Vagina (tissue), 2 donors: ENCODE results near the gene MDK. TPM values are rescaled to one million over a fixed set of nuclear protein-coding genes. Genes with fewer than 3 reads are reported as not detected.

Experiments
- DNase-seq, 2 donors: peaks; one replicate each; pipeline ENCODE4 v3.0.0-alpha.2; 2017; ENCODE audit errors: extremely low spot score in 2 of 2
- H3K27ac ChIP-seq: fragments of 200-600 bp; sonication (generic); one replicate; pipeline ENCODE4 v1.5.1; 2019
- H3K27me3 ChIP-seq: fragments of 200-600 bp; sonication (generic); one replicate; pipeline ENCODE4 v1.5.1; 2019
- H3K36me3 ChIP-seq, 2 donors: fragments of 200-600 bp; sonication (generic); one replicate each; pipeline ENCODE4 v1.5.1; 2017 to 2019
- H3K4me1 ChIP-seq: fragments of 200-600 bp; sonication (generic); one replicate; pipeline ENCODE4 v1.5.1; 2019
- H3K4me3 ChIP-seq, 2 donors: fragments of 200-600 bp; sonication (generic); 1 replicate in 1 of 2; 2 replicates in 1 of 2; pipeline ENCODE4 v1.5.1; 2016 to 2019
- H3K9me3 ChIP-seq: fragments of 200-600 bp; sonication (generic); one replicate; pipeline ENCODE4 v1.5.1; 2019
- POLR2A ChIP-seq, 2 donors: fragments of 450-650 bp; IDR thresholded peaks; one replicate each; pipeline ENCODE4 v1.6.1; 2017; ENCODE audit warnings: antibody characterized with exemption in 2 of 2, mild to moderate bottlenecking in 2 of 2, moderate library complexity in 2 of 2
- POLR2AphosphoS5 ChIP-seq, 2 donors: sonication (generic); formaldehyde crosslinking; IDR thresholded peaks; one replicate each; pipeline ENCODE4 v1.9.0; 2017; ENCODE audit warnings: antibody characterized with exemption in 2 of 2, mild to moderate bottlenecking in 2 of 2, low read depth in 1 of 2; ENCODE audit not compliant: insufficient read depth in 1 of 2
- intact Hi-C: fragments of 100-400 bp; cut with DNase I; formaldehyde crosslinking; loops from one replicate; pipeline ENCODE4 v1.15.1; 2023
- microRNA-seq: library from miRNA; unstranded; fragments of <30 nt; microRNA quantifications from one replicate; pipeline ENCODE4, GENCODE V29; 2017; ENCODE audit warnings: borderline number of aligned reads, borderline replicate concordance
- small RNA-seq: library from RNA; depleted of rRNA; stranded (forward); fragments of <200 nt; gene quantifications from one replicate; pipeline ENCODE3, GENCODE V24; 2016
- total RNA-seq: library from RNA; depleted of rRNA; stranded (reverse); fragments of >200 nt; gene quantifications from one replicate; pipeline ENCODE4 v1.2.3, GENCODE V29; 2016
- TF ChIP-seq, protein P1 (sequence below), 3 experiments: fragments of 450-650 bp in 2 of 3; fragments of 200-600 bp in 1 of 3; sonication (generic) in 1 of 3; IDR thresholded peaks; one replicate each; pipeline ENCODE4 v1.5.1; 2017 to 2019; ENCODE audit warnings: antibody characterized with exemption in 3 of 3, mild to moderate bottlenecking in 2 of 3, moderate library complexity in 2 of 3

The MDK gene
- total RNA-seq, 1 donor from 2014 or later = 142 TPM

DNA sequence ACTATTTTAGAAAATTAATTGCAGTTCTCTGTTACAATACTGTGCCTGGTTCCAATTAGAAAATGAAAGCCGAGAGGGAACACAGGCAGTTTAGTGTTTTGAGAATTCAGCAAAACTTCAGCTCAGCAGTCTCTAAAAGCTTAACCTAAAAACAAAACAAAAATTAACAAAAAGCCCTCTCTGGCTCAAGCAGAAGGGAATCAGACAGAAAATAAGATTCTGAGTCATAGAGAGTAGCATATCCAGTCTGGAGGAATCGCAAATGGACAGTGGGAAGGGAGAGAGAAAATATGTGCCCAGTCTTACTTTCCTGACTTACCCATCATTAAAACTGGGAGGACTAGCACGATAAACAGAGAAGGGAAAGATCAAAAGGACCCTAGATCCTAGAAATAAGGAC, 48.2 kb downstream of the MDK start:
- Histone ChIP-seq H3K27me3 (no peaks in the 10 kb centered on the region), H3K9me3 (no peaks in the 10 kb centered on the region), H3K4me3 (no peak overlapping the region), H3K36me3 (peaks cover 0 to 18% of the 10 kb centered on the region in 2 donors), H3K27ac (no peak overlapping the region), H3K4me1 (no peaks in the 10 kb centered on the region)
- no peak for DNase-seq
- TF ChIP-seq POLR2AphosphoS5 (IDR thresholded peaks at IDR 0.05; ENCODE audit: insufficient read depth in 1 of 2, low read depth in 1 of 2) (no peak), POLR2A (IDR thresholded peaks at IDR 0.05) (no peak)
- TF ChIP-seq, protein P1, sequence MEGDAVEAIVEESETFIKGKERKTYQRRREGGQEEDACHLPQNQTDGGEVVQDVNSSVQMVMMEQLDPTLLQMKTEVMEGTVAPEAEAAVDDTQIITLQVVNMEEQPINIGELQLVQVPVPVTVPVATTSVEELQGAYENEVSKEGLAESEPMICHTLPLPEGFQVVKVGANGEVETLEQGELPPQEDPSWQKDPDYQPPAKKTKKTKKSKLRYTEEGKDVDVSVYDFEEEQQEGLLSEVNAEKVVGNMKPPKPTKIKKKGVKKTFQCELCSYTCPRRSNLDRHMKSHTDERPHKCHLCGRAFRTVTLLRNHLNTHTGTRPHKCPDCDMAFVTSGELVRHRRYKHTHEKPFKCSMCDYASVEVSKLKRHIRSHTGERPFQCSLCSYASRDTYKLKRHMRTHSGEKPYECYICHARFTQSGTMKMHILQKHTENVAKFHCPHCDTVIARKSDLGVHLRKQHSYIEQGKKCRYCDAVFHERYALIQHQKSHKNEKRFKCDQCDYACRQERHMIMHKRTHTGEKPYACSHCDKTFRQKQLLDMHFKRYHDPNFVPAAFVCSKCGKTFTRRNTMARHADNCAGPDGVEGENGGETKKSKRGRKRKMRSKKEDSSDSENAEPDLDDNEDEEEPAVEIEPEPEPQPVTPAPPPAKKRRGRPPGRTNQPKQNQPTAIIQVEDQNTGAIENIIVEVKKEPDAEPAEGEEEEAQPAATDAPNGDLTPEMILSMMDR (IDR thresholded peaks at IDR 0.05) = no peak
- intact Hi-C loops = no loop called here

DNA sequence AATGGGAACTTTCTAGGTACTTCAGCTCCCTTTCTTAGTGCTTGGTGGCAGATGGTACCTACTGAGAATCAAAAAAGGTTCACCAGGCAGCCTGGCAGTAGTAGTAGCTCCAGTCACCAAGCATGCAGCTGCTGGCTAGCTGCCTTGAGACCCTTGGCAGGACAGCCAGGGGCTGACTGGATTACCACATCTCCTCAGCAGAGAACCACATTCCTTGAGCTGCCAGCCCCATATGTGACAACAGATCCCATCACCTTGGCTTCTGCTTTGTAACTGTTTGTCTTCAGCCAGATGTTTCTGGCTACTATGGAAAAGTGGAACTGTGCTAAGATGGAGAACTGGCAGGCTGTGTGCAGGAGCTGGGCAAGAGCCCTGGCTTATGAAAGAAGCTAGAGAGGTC, 49.7 kb downstream of the MDK start:
- Histone ChIP-seq H3K27ac (no peak overlapping the region), H3K4me1 (no peaks in the 10 kb centered on the region), H3K9me3 (no peaks in the 10 kb centered on the region), H3K36me3 (peaks cover 0 to 18% of the 10 kb centered on the region in 2 donors), H3K27me3 (no peaks in the 10 kb centered on the region), H3K4me3 (no peak overlapping the region)
- TF ChIP-seq POLR2A (IDR thresholded peaks at IDR 0.05) = no peak
- TF ChIP-seq, protein P1 (IDR thresholded peaks at IDR 0.05) = no peak
- TF ChIP-seq POLR2AphosphoS5 (IDR thresholded peaks at IDR 0.05; ENCODE audit: insufficient read depth in 1 of 2, low read depth in 1 of 2) = no peak
- intact Hi-C loops = no loop called here
- no peak for DNase-seq

Small RNAs within 50 kb of the gene (microRNA-seq; reads per million reads assigned to microRNA genes)
- not detected for gene MIR4688

Small RNAs within 50 kb of the gene (small RNA-seq; reads per million reads assigned to genes)
- not detected for gene MIR4688

Other genes starting within 250 kb of the MDK start
- 11.8 TPM for gene CREB3L1, start 104.0 kb upstream of the MDK start, total RNA-seq
- gene DGKZ, start 34.2 kb upstream of the MDK start, total RNA-seq = 78.8 TPM
- gene CHRM4, start 10.1 kb downstream of the MDK start, total RNA-seq = not detected
- gene AMBRA1, start 212.4 kb downstream of the MDK start, total RNA-seq = 40.0 TPM
- gene HARBI1, start 235.6 kb downstream of the MDK start, total RNA-seq = 1.5 TPM
- gene ATG13, start 235.9 kb downstream of the MDK start, total RNA-seq = 39.0 TPM